ENCODE measurements around the gene ARHGAP26. TPM values are rescaled to one million over a fixed set of nuclear protein-coding genes. Genes with fewer than 3 reads are reported as not detected.
"Not testable (repeated sequence)": the region's sequence is repeated elsewhere in the genome, so short reads cannot be mapped to it uniquely, and the experiment has no call there.

Gene ARHGAP26
- total RNA-seq, 4 donors from 2014 or later: 28.2 to 52.3 (median 37.9) TPM

DNA sequence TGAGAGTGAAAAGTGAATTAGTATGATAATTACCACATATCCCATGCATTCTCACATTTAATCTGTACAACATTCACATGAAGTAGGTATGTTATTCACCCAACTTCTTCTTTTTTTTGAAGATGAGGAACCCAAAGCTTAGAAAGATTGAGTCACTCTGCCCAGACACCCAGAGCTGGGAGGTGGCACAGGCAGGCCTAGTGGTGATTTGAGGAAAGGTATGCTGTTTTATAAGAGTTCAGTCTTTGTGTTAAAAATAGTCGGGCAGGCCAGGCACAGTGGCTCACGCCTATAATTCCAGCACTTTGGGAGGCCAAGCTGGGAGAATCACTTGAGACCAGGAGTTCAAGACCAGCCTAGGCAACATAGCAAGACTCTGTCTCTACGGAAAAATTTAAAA is 348.0 kb downstream of the ARHGAP26 start:
- H3K4me3 ChIP-seq (replicated peaks in 1 of 3): no peak overlapping the region
- no peaks in the 10 kb centered on the region for H3K4me1 ChIP-seq
- H3K9me3 ChIP-seq: no peaks in the 10 kb centered on the region
- 88 to 96% methylated on average over 3 of the region's 3 CpGs for WGBS, 2 donors
- no peak overlapping the region for H3K27ac ChIP-seq
- no peaks in the 10 kb centered on the region for H3K27me3 ChIP-seq
- TF ChIP-seq, protein P1, sequence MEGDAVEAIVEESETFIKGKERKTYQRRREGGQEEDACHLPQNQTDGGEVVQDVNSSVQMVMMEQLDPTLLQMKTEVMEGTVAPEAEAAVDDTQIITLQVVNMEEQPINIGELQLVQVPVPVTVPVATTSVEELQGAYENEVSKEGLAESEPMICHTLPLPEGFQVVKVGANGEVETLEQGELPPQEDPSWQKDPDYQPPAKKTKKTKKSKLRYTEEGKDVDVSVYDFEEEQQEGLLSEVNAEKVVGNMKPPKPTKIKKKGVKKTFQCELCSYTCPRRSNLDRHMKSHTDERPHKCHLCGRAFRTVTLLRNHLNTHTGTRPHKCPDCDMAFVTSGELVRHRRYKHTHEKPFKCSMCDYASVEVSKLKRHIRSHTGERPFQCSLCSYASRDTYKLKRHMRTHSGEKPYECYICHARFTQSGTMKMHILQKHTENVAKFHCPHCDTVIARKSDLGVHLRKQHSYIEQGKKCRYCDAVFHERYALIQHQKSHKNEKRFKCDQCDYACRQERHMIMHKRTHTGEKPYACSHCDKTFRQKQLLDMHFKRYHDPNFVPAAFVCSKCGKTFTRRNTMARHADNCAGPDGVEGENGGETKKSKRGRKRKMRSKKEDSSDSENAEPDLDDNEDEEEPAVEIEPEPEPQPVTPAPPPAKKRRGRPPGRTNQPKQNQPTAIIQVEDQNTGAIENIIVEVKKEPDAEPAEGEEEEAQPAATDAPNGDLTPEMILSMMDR (IDR thresholded peaks at IDR 0.05): no peak
- no peak for TF ChIP-seq POLR2A (IDR thresholded peaks at IDR 0.05)
- no peaks in the 10 kb centered on the region for H3K36me3 ChIP-seq
- DNase-seq: no peak
- intact Hi-C loops (cut with DNase I): no loop called here

- H3K9me3 ChIP-seq; DNase-seq; H3K4me3 ChIP-seq (replicated peaks in 1 of 3); intact Hi-C loops (cut with DNase I); H3K36me3 ChIP-seq; H3K4me1 ChIP-seq; H3K27ac ChIP-seq; H3K27me3 ChIP-seq: not testable (repeated sequence)
- WGBS, 2 donors: 91% methylated on average over 3 of the region's 3 CpGs
Observed at GRCh38 chr5:143118818-143119217, 348.6 kb downstream of the ARHGAP26 start.

- WGBS, 2 donors: 77 to 86% methylated on average over 2 of the region's 2 CpGs
- intact Hi-C loops (cut with DNase I): no loop called here
Observed at GRCh38 chr5:143119291-143119769, 349.2 kb downstream of the ARHGAP26 start.

GRCh38 chr5:143119881-143120341 is 349.7 kb downstream of the ARHGAP26 start:
- TF ChIP-seq POLR2A (IDR thresholded peaks at IDR 0.05): no peak
- TF ChIP-seq, protein P1 (IDR thresholded peaks at IDR 0.05): no peak
- intact Hi-C loops (cut with DNase I): no loop called here
- Histone ChIP-seq H3K27ac (no peak overlapping the region), H3K4me1 (no peaks in the 10 kb centered on the region), H3K27me3 (no peaks in the 10 kb centered on the region), H3K4me3 (replicated peaks in 1 of 3) (no peak overlapping the region), H3K9me3 (no peaks in the 10 kb centered on the region), H3K36me3 (no peaks in the 10 kb centered on the region)
- 92 to 95% methylated on average over 3 of the region's 3 CpGs for WGBS, 2 donors
- DNase-seq: no peak

More at GRCh38 chr5:143119291-143119769, 349.2 kb downstream of the ARHGAP26 start:
- H3K9me3 ChIP-seq: no peaks in the 10 kb centered on the region
- DNase-seq: no peak
- H3K4me1 ChIP-seq: no peaks in the 10 kb centered on the region
- H3K27ac ChIP-seq: no peak overlapping the region
- H3K4me3 ChIP-seq (replicated peaks in 1 of 3): no peak overlapping the region
- TF ChIP-seq POLR2A (IDR thresholded peaks at IDR 0.05): no peak
- TF ChIP-seq, protein P1 (IDR thresholded peaks at IDR 0.05): no peak
- no peaks in the 10 kb centered on the region for H3K27me3 ChIP-seq
- no peaks in the 10 kb centered on the region for H3K36me3 ChIP-seq

DNA sequence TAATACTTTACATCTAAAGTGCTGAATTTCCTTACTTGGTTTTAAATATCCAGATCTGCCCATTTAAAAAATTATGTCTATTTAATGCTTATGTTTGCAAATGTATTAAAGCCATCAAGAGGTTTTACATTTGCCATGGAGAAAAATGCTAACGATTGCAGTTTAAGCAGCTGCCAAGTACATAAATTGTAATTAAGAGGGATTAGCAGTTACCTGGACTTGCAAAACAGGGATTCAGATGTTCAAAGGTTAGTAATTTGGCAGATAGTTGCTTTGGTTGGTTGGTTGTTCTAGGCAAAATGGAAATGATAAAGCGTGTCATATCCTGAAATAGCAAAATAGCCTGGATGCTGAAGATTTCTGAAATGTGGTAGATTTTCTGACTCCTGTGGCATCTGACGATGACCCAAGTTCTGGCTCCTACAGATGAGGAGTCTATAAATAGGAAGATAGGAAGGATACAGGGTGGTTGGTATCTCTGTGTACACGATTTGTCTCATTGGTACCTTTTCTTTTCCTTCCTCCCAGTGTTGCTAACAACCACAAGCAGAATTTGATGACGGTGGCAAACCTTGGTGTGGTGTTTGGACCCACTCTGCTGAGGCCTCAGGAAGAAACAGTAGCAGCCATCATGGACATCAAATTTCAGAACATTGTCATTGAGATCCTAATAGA is 350.4 kb downstream of the ARHGAP26 start:
- Histone ChIP-seq H3K27ac (no peak overlapping the region), H3K4me1 (peaks cover 0 to 1% of the 10 kb centered on the region in 2 donors), H3K4me3 (replicated peaks in 1 of 3) (no peak overlapping the region), H3K27me3 (no peaks in the 10 kb centered on the region), H3K36me3 (no peaks in the 10 kb centered on the region), H3K9me3 (no peaks in the 10 kb centered on the region)
- no peak for DNase-seq
- TF ChIP-seq POLR2A (IDR thresholded peaks at IDR 0.05): no peak
- TF ChIP-seq, protein P1 (IDR thresholded peaks at IDR 0.05): no peak
- intact Hi-C loops (cut with DNase I): no loop called here
- 90 to 94% methylated on average over 5 of the region's 5 CpGs for WGBS, 2 donors
